WTC11 (cell line): Measurements from ENCODE around the gene DHRS2.

Experiments used
- CDX4 ChIP-seq: fragments of 250-450 bp; sonication (Bioruptor Pico); IDR thresholded peaks from 2 replicates; pipeline ENCODE4 v1.9.0; 2021; ENCODE audit warnings: moderate library complexity, mild to moderate bottlenecking, inconsistent platforms, borderline replicate concordance
- CREB1 ChIP-seq: sonication (generic); formaldehyde crosslinking; IDR thresholded peaks from 2 replicates; pipeline ENCODE4 v1.8.0; 2023; ENCODE audit warnings: mild to moderate bottlenecking, missing genetic modification reagents
- CTCF ChIP-seq: fragments of 200-600 bp; IDR thresholded peaks from 2 replicates; pipeline ENCODE4 v1.8.0; 2022; ENCODE audit warnings: antibody characterized with exemption
- FOXK1 ChIP-seq: sonication (generic); formaldehyde crosslinking; IDR thresholded peaks from 2 replicates; pipeline ENCODE4 v1.8.0; 2022; ENCODE audit warnings: mild to moderate bottlenecking, moderate library complexity, missing genetic modification reagents
- HMGA2 ChIP-seq: fragments of 250-450 bp; sonication (Bioruptor Pico); IDR thresholded peaks from 2 replicates; pipeline ENCODE4 v1.4.0; 2021; ENCODE audit warnings: mild to moderate bottlenecking, moderate library complexity
- NR2C2 ChIP-seq: sonication (generic); formaldehyde crosslinking; IDR thresholded peaks from 2 replicates; pipeline ENCODE4 v1.8.0; 2022; ENCODE audit warnings: mild to moderate bottlenecking, missing genetic modification reagents
- ZNF416 ChIP-seq: fragments of 250-450 bp; sonication (Bioruptor Pico); IDR thresholded peaks from 2 replicates; pipeline ENCODE4 v1.9.0; 2021; ENCODE audit warnings: mild to moderate bottlenecking, inconsistent platforms

- no peak for TF ChIP-seq CDX4 (CRISPR knock-in tag)
- no peak for TF ChIP-seq HMGA2 (CRISPR knock-in tag)
- TF ChIP-seq CTCF, result no peak
- TF ChIP-seq CREB1 (CRISPR knock-in tag), result no peak
- no peak for TF ChIP-seq FOXK1
- TF ChIP-seq ZNF416, result no peak
- TF ChIP-seq NR2C2 (CRISPR knock-in tag), result no peak
Observed at GRCh38 chr14:23663711-23664110, 27.5 kb downstream of the DHRS2 start.
